SK-N-SH treated with all-trans-retinoic acid at 6 μM for 48 hours (cell line): Measurements from ENCODE around the gene DXO.

Experiments used
- ARNTL ChIP-seq: fragments of 450-650 bp; formaldehyde crosslinking; IDR thresholded peaks from 2 replicates; pipeline ENCODE4 v1.5.0; 2020; ENCODE audit warnings: low read depth, mild to moderate bottlenecking, moderate library complexity, borderline replicate concordance
- BACH2 ChIP-seq: fragments of 250-450 bp; sonication (Bioruptor Pico); IDR thresholded peaks from 2 replicates; pipeline ENCODE4 v1.9.0; 2021; ENCODE audit warnings: mild to moderate bottlenecking, borderline replicate concordance
- CREB5 ChIP-seq: fragments of 250-450 bp; sonication (Bioruptor Pico); IDR thresholded peaks from 2 replicates; pipeline ENCODE4 v1.5.1; 2020; ENCODE audit warnings: low read depth, mild to moderate bottlenecking, moderate library complexity
- ESRRG ChIP-seq: fragments of 250-450 bp; sonication (Bioruptor Pico); IDR thresholded peaks from 2 replicates; pipeline ENCODE4 v1.6.1; 2021; ENCODE audit warnings: mild to moderate bottlenecking
- GLIS3 ChIP-seq: fragments of 250-450 bp; sonication (Bioruptor Pico); IDR thresholded peaks from 2 replicates; pipeline ENCODE4 v1.5.0; 2020; ENCODE audit warnings: mild to moderate bottlenecking, moderate library complexity
- ISL1 ChIP-seq: fragments of 250-450 bp; sonication (Bioruptor Pico); IDR thresholded peaks from 2 replicates; pipeline ENCODE4 v2.1.2; 2022; ENCODE audit warnings: mild to moderate bottlenecking, moderate library complexity
- PATZ1 ChIP-seq: fragments of 250-450 bp; sonication (Bioruptor Pico); IDR thresholded peaks from 2 replicates; pipeline ENCODE4 v1.8.0; 2020; ENCODE audit warnings: mild to moderate bottlenecking, moderate library complexity, borderline replicate concordance
- PPARA ChIP-seq: fragments of 250-450 bp; sonication (Bioruptor Pico); IDR thresholded peaks from 2 replicates; pipeline ENCODE4 v1.5.0; 2020; ENCODE audit warnings: mild to moderate bottlenecking, borderline replicate concordance
- RARB ChIP-seq: fragments of 250-450 bp; sonication (Bioruptor Pico); IDR thresholded peaks from 2 replicates; pipeline ENCODE4 v1.8.0; 2021; ENCODE audit warnings: mild to moderate bottlenecking, moderate library complexity
- TCF4 ChIP-seq: fragments of 250-450 bp; sonication (Bioruptor Pico); IDR thresholded peaks from 2 replicates; pipeline ENCODE4 v1.8.0; 2021; ENCODE audit warnings: mild to moderate bottlenecking, moderate library complexity, borderline replicate concordance
- TSHZ2 ChIP-seq: fragments of 250-450 bp; sonication (Bioruptor Pico); IDR thresholded peaks from 2 replicates; pipeline ENCODE4 v1.5.0; 2020; ENCODE audit warnings: mild to moderate bottlenecking, moderate library complexity
- ZFP3 ChIP-seq: fragments of 250-450 bp; sonication (Bioruptor Pico); IDR thresholded peaks from 2 replicates; pipeline ENCODE4 v1.5.0; 2020; ENCODE audit warnings: mild to moderate bottlenecking, moderate library complexity
- ZNF8 ChIP-seq: fragments of 450-650 bp; formaldehyde crosslinking; IDR thresholded peaks from 2 replicates; pipeline ENCODE4 v1.5.0; 2020; ENCODE audit warnings: mild to moderate bottlenecking, moderate library complexity
- TF ChIP-seq, protein P1 (sequence below): fragments of 250-450 bp; sonication (Bioruptor Pico); IDR thresholded peaks from 2 replicates; pipeline ENCODE4 v1.5.1; 2021; ENCODE audit warnings: mild to moderate bottlenecking, moderate library complexity

GRCh38 chr6:31952140-31952805 lies 19.7 kb downstream of the DXO start:
- TF ChIP-seq ZNF8 (CRISPR knock-in tag) (no peak), PATZ1 (no peak), PPARA (CRISPR knock-in tag) (no peak), BACH2 (CRISPR knock-in tag) (no peak), CREB5 (CRISPR knock-in tag) (no peak), ZFP3 (no peak), TCF4 (CRISPR knock-in tag) (no peak), ESRRG (CRISPR knock-in tag) (no peak), RARB (CRISPR knock-in tag) (no peak), ISL1 (CRISPR knock-in tag) (no peak), GLIS3 (CRISPR knock-in tag) (no peak), TSHZ2 (CRISPR knock-in tag) (no peak), ARNTL (CRISPR knock-in tag) (no peak)
- TF ChIP-seq, protein P1, sequence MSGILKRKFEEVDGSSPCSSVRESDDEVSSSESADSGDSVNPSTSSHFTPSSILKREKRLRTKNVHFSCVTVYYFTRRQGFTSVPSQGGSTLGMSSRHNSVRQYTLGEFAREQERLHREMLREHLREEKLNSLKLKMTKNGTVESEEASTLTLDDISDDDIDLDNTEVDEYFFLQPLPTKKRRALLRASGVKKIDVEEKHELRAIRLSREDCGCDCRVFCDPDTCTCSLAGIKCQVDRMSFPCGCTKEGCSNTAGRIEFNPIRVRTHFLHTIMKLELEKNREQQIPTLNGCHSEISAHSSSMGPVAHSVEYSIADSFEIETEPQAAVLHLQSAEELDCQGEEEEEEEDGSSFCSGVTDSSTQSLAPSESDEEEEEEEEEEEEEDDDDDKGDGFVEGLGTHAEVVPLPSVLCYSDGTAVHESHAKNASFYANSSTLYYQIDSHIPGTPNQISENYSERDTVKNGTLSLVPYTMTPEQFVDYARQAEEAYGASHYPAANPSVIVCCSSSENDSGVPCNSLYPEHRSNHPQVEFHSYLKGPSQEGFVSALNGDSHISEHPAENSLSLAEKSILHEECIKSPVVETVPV: no peak
